NCI-H1694 treated with DMSO at 0.1 percent for 48 hours (cell line): ENCODE data around the gene CYP3A4.
"Not testable (repeated sequence)": the region's sequence is repeated elsewhere in the genome, so short reads cannot be mapped to it uniquely, and the experiment has no call there.

ENCODE experiments used
- DNase-seq: peaks from one replicate; lab custom pipeline; 2025; lab: John Stamatoyannopoulos, UW

The CYP3A4 gene

DNA sequence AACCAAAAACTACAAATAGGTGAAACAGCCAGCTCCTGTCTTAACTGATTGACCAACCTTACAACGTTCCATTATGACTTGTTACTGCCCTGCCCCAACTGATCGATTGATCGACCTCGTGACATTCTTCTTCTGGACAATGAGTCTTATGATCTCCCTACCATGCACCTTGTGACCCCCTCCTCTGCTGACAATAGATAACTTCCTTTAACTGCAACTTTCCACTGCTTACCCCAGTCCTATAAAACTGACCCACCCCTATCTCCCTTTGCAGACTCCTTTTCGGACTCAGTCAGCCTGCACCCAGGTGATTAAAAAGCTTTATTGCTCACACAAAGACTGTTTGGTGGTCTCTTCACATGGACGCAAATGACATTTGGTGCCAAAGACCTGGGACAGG is 60.8 kb downstream of the CYP3A4 start:
- DNase-seq: not testable (repeated sequence)

DNA sequence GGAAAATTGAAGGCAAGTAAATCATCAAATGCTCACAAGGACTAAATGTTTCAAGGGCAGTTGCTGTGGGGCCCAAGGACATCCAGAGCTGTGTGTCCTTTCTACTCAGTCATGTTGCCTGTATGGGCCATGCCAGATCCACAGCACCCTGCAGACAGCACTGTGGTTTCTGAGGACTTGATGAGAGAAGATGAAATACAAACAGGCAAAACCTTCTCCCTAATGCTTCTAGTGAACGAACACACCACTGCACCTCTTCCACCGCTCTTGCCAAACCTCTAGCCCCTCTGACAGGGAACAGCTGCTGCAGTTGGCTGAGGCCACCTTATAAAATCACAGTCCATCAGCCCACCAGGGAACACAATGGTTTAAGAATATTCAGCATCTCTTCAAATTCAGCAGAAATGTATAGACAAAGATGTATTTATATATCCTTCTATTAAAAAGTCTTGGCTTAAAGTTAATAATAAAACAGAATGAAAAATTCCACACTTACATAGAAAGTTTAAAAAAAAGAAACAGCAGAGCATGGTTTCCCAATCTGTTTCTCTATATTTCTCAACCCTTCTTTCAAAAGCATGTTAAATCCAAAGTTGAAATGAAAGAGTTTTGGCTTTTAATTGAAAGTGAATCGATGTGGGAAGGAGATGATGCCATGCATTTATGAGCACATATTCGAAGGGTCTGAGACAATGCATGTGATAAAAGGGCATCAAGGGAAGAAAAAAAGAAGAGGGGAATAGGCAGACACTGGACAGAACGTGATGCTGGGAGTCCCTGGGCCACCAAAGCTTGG is 63.0 kb downstream of the CYP3A4 start:
- no peak for DNase-seq

DNA sequence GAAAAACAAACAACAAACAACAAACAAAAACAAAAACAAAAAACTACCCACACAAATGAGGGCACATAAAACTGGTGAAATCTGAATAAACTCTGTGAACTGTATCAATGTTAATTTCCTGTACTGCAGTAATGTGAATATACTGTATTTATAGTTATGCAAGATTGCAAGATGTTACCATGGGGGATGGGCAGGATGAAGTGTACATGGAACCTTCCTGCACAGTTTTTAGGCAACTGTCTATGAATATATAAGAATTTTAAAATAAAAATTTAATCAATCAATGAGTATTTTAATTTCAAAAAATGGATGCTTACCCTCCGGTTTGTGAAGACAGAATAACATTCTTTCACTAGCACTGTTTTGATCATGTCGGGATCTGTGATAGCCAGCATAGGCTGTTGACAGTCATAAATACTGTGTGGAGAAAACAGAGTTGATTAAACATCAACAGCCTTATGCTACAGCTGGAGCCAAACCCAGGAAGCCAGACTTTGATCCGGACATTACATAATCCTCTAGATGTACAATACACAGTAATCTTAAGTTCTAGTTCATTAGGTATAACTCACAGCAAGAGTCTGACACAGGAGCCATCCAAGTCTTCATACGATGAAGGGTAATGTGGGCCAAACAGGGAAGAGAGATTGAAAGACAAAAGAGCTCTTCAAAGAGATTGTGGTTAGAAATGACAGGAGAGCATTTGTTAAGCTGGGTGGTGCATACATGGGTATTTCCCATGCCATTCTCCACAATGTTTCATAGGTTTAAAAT is 63.8 kb downstream of the CYP3A4 start:
- DNase-seq: no peak

DNA sequence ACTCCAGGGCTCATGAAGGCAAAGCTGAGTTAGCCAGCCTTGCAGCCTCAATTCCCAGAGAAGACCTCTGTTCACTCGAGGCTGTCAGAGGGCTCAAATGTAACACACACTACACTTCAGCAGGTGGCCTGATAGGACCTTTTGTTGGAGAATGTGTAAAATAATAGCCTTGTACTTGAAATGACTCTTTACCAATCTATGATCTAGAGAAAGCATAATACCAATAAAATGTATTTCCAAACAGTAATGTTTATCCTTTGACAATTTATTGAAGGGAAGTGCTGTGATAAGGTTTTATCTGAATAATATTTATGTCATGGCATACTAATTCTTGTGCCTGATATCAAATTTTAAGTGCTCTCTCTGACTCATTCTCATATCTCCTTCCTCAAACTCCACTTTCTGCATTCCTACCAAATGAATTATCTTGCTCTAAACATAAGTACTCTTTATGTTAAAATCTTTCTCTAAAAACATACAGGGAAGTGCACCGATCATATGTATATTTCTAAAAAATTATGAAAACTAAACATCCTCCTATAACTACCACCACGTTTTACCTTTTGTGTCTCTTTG is 69.9 kb downstream of the CYP3A4 start:
- DNase-seq: no peak

DNA sequence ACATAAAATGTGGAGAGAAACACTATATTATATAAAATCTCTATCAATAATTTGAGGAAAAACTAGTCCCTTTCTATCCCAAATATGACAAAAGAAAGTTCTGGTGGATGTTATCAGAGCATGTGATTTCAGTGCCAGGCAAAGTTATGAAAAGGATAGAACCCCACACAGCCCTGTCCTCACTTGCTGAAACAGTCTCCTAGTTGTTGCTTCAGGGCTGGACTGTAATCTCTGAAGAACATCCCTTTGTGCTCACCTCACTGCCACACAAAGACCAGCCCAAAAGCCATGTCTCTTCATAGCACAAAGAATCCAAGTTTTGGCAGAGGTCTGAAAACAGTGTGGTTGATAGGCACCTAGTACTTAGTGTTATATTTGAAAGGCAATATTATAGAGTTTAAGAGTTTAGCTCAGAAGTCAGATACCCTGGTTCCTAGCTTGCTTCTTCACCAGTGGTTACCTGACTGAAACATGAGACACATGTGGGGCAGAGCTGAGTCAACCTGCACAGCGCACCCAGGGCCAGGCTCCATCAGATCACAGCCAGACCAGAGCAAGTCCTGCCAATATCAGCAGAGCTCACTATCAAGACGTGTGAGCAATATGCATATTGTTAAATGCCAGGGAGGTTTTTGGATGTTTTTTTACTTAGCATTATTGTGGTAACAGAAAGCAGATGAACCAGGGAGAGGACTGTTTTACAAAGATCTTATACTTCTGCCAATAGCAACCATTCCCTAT is 74.0 kb downstream of the CYP3A4 start:
- no peak for DNase-seq

DNA sequence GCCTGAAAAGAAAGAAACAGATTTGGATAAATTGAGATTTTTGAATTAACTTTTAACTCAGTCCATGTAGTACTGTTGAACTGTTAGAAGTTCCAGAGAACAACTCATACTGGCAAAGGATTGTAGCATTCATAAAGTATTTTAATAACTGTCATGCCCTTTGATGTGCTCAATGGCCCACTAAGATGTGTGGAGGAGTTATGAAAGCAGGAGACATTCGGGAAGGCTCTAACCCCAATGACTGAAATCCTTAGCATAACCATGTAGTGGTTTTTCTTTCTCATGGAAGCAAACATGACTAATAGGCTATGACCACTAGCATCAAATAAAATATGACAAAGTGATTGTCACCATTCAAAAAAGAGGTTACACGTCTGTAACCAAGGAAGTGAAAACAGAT is 74.7 kb downstream of the CYP3A4 start:
- no peak for DNase-seq

DNA sequence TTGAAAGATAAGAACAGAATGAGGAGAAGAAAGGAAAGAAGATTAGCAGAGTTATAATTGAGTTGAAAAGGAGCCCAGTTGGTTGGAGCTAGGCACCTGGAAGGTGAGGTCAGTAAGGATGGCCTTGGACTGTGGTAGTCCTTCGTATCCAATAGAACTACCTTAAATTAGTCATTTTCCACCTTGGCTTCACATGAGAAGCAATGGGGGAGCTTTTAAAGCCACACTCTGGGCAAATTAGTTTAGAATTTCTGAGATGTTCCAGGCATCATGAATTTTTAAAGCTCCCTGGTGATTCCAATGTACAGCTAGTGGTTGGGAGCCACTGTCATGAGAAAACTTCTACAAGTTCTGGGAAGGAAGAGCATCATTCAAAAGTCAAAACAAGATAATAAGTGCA is 76.9 kb downstream of the CYP3A4 start:
- DNase-seq: no peak
